Heart left ventricle (tissue), 16 donors: ENCODE measurements around the gene MATN1. TPM values are rescaled to one million over a fixed set of nuclear protein-coding genes. Genes with fewer than 3 reads are reported as not detected.
A peak's percentile ranks its signal among the peaks of the same experiment; 100 is the strongest.

ENCODE experiments used
- ATAC-seq, 4 donors: fragments of 200-7000 bp; cut with Tn5 transposase; one replicate each; pipeline ENCODE4 v1.9.1; 2020 to 2022; ENCODE audit warnings: moderate library complexity in 4 of 4, mild to moderate bottlenecking in 3 of 4, moderate number of reproducible peaks in 1 of 4
- DNase-seq, 5 donors: peaks; one replicate each; pipeline ENCODE4 v3.0.0-alpha.2; 2020
- H3K27ac ChIP-seq, 12 donors: fragments of 200-600 bp; sonication (generic) in 4 of 12; one replicate each; pipeline versions ENCODE4 v1.5.0 to v1.8.0; 2016 to 2022; ENCODE audit warnings: mild to moderate bottlenecking in 2 of 12
- H3K27me3 ChIP-seq, 9 donors: fragments of 200-600 bp; sonication (generic) in 2 of 9; one replicate each; pipeline versions ENCODE4 v1.5.1 to v1.8.0; 2016 to 2022; ENCODE audit warnings: mild to moderate bottlenecking in 3 of 9
- H3K36me3 ChIP-seq, 9 donors: fragments of 200-600 bp; sonication (generic) in 2 of 9; one replicate each; pipeline versions ENCODE4 v1.5.0 to v1.8.0; 2018 to 2022; ENCODE audit warnings: mild to moderate bottlenecking in 2 of 9
- H3K4me1 ChIP-seq, 12 donors: fragments of 200-600 bp; sonication (generic) in 4 of 12; one replicate each; pipeline versions ENCODE4 v1.5.0 to v1.8.0; 2016 to 2022; ENCODE audit warnings: mild to moderate bottlenecking in 3 of 12
- H3K4me3 ChIP-seq, 12 donors: fragments of 200-600 bp; sonication (generic) in 4 of 12; one replicate each; pipeline versions ENCODE4 v1.5.0 to v1.8.0; 2017 to 2022; ENCODE audit warnings: mild to moderate bottlenecking in 9 of 12, moderate library complexity in 4 of 12
- H3K9me3 ChIP-seq, 12 donors: fragments of 200-600 bp; sonication (generic) in 4 of 12; one replicate each; pipeline versions ENCODE4 v1.5.0 to v1.8.0; 2016 to 2022; ENCODE audit warnings: mild to moderate bottlenecking in 1 of 12
- POLR2A ChIP-seq, 2 donors: fragments of 450-650 bp; IDR thresholded peaks; one replicate each; pipeline ENCODE4 v1.6.1; 2017; ENCODE audit warnings: antibody characterized with exemption in 2 of 2, mild to moderate bottlenecking in 2 of 2, moderate library complexity in 2 of 2
- WGBS, 4 donors: extraction: QIAGEN DNeasy Blood & Tissue Kit in 2 of 4; methylation state at CpG; one replicate each; pipeline versions ENCODE4 v1.1.5 to v1.1.7; 2013 to 2018; 5-methylcytosine and 5-hydroxymethylcytosine counted together
- intact Hi-C, 10 donors: fragments of 100-400 bp; cut with DNase I; formaldehyde crosslinking; loops; one replicate each; pipeline versions ENCODE4 v1.11.1 to v1.14.2; 2022
- polyA plus RNA-seq, 2 donors: library from polyadenylated mRNA; stranded (reverse); fragments of 200-250 nt; gene quantifications; one replicate each; pipeline ENCODE4 v1.2.3, GENCODE V29; 2013
- total RNA-seq, 9 donors: library from RNA; depleted of rRNA in 2 of 9; stranded (reverse); fragments of >200 nt in 2 of 9; fragmentation: NEBNext Ultra II Directional in 3 of 9; extraction: Animal tissue kit (Norgen Biotek cat#: 25700) in 3 of 9; gene quantifications; one replicate each; pipeline versions ENCODE4 v1.1.0 to v1.2.4, GENCODE V29; 2016 to 2023
- TF ChIP-seq, protein P1 (sequence below), 12 donors: fragments of 200-600 bp; sonication (generic) in 4 of 12; IDR thresholded peaks; one replicate each; pipeline versions ENCODE4 v1.5.0 to v1.8.0; 2018 to 2022; ENCODE audit warnings: antibody characterized with exemption in 12 of 12, mild to moderate bottlenecking in 5 of 12
- donor health status: ischemic (EF 13 %, LVEDD 7.1; RV severe dilation, severe dysfunction).
- donor health status: healthy with polysubstance abuse.
- donor health status: DM: no; HTN: yes; CAD: no.
- donor health status: DM: no; HTN: no; CAD: no.
- donor health status: ischemic (EF 25% LVEDD 6.9; RV normal size, moderate dysfunction).
- donor health status: ischemic (EF 25% LVEDD 5.7; RV mildly dilated, moderate dysfunction).
- donor health status: healthy.
- donor health status: DM: yes; HTN: yes; CAD: no.
- donor health status: ischemic (EF 35%, LVEDD 5.7; RV mildly dilated, moderate dysfunction).
- donor health status: nonischemic (EF 11% LVEDD 7.7; RV severe dilation, severe dysfunction).
- donor health status: DM: yes; HTN: yes; CAD: no.
- donor health status: PGD.
- donor health status: ischemic (EF 29% LVEDD 5.4; RV normal size, mild dysfunction).
- donor health status: nonischemic (EF 23%, LVEDD 6.1; RV moderate dilation, normal function).

Gene MATN1
- total and polyA plus RNA-seq, 11 donors = 0.67 TPM; not detected in 10

DNA sequence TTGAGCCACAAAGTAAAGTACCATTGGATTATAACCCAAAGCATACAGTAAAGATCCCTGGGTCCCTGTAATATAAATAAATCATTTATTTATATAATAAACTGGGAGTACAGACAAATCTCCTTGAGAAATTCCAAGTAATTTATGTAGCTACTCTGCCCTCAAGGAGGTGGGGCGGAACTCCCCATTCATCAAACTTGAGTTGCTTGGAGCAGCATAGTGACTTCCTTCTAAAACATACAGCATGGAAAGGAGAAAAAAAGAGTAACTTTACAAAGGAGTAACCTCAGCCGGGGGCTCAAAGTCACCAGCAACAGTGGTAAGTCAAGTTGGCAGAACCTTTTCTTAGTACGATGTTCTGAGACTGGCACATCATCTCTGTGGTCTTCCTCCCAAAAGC, 29.7 kb upstream of the MATN1 start:
- no peak for TF ChIP-seq POLR2A (IDR thresholded peaks at IDR 0.05)
- Histone ChIP-seq H3K27ac (peak overlapping the region in 1 of 12 donors; percentile 95), H3K36me3 (peaks cover 0 to 32% (median 0%) of the 10 kb centered on the region in 9 donors), H3K4me3 (peak overlapping the region in 1 of 12 donors; percentile 64), H3K27me3 (peaks cover 0 to 27% (median 0%) of the 10 kb centered on the region in 9 donors), H3K4me1 (peaks cover 0 to 90% (median 12%) of the 10 kb centered on the region in 12 donors), H3K9me3 (no peaks in the 10 kb centered on the region)
- intact Hi-C loops = no loop called here
- DNase-seq (no peak), ATAC-seq (no peak)
- 78 to 87% (median 86%) methylated on average over 3 of the region's 3 CpGs for WGBS, 4 donors

DNA sequence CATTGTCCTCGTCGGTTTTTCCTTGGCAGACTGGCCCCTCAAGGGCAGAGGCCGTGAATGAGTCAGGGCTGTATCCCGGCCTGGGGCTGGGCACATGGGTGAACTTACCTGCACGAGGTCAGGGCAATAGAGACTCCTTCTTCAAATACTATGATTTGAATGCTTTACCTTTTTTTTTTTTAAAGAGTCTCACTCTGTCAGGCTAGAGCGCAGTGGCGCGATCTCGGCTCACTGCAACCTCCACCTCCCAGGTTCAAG, 29.2 kb upstream of the MATN1 start:
- 80 to 87% (median 84%) methylated on average over 9 of the region's 9 CpGs for WGBS, 4 donors
- intact Hi-C loops = no loop called here
- H3K36me3 ChIP-seq = peaks cover 0 to 32% (median 0%) of the 10 kb centered on the region in 9 donors
- TF ChIP-seq, protein P1, sequence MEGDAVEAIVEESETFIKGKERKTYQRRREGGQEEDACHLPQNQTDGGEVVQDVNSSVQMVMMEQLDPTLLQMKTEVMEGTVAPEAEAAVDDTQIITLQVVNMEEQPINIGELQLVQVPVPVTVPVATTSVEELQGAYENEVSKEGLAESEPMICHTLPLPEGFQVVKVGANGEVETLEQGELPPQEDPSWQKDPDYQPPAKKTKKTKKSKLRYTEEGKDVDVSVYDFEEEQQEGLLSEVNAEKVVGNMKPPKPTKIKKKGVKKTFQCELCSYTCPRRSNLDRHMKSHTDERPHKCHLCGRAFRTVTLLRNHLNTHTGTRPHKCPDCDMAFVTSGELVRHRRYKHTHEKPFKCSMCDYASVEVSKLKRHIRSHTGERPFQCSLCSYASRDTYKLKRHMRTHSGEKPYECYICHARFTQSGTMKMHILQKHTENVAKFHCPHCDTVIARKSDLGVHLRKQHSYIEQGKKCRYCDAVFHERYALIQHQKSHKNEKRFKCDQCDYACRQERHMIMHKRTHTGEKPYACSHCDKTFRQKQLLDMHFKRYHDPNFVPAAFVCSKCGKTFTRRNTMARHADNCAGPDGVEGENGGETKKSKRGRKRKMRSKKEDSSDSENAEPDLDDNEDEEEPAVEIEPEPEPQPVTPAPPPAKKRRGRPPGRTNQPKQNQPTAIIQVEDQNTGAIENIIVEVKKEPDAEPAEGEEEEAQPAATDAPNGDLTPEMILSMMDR (IDR thresholded peaks at IDR 0.05) = no peak
- TF ChIP-seq POLR2A (IDR thresholded peaks at IDR 0.05) = no peak
- peak overlapping the region in 1 of 12 donors; percentile 42 for H3K27ac ChIP-seq
- no peak overlapping the region for H3K4me3 ChIP-seq
- H3K4me1 ChIP-seq = peaks cover 0 to 90% (median 10%) of the 10 kb centered on the region in 12 donors
- ATAC-seq = no peak
- no peak for DNase-seq
- no peaks in the 10 kb centered on the region for H3K9me3 ChIP-seq
- peaks cover 0 to 27% (median 0%) of the 10 kb centered on the region in 9 donors for H3K27me3 ChIP-seq

DNA sequence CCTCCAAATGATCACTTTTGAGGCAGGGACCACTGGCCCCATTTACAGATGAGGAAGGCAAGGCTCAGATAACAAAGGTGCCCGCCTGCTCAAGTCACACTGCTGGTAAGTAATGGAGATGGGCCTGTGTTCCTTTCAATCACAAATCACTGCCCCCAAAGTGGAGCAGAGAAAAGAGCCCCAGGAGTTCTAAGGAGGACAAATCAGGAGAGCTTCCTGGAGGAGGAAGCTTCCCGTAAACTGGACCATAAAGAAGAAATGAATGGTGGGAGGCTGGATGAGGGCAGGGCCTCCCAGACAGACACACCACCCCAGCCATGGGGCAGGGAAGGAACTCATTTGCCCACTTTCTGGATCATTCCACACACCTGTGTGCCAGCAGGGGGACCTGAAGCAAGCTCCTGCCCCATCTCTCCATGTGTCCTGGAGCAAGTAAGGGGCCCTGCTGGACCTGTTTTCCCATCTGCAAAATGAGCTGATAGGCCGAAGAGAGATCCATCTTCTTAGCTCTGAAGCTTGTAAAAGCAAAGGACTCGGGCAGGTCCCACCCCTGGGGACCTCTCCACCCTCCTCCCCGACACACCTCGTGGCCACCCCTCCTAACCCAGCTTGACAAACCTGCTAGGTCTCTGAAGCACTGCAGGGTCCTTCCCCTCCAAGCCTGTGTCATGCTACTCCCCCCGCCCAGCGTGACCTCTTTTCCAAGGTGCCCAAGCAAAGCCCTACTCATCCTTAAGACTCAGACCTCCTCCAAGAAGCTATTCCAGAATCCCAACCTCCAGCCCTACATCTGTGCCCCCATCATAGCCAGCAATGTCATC, 28.7 kb upstream of the MATN1 start:
- ATAC-seq (no peak), DNase-seq (no peak)
- TF ChIP-seq POLR2A (IDR thresholded peaks at IDR 0.05) = no peak
- TF ChIP-seq, protein P1 (IDR thresholded peaks at IDR 0.05) = no peak
- 83 to 90% (median 88%) methylated on average over 8 of the region's 8 CpGs for whole genome bisulfite sequencing, 4 donors
- peaks cover 0 to 95% (median 6%) of the 10 kb centered on the region in 12 donors for H3K4me1 ChIP-seq
- no peak overlapping the region for H3K4me3 ChIP-seq
- peaks cover 0 to 27% (median 0%) of the 10 kb centered on the region in 9 donors for H3K27me3 ChIP-seq
- intact Hi-C loops = no loop called here
- no peaks in the 10 kb centered on the region for H3K9me3 ChIP-seq
- peaks cover 0 to 32% (median 0%) of the 10 kb centered on the region in 9 donors for H3K36me3 ChIP-seq
- H3K27ac ChIP-seq = peak overlapping the region in 1 of 12 donors; percentile 42

DNA sequence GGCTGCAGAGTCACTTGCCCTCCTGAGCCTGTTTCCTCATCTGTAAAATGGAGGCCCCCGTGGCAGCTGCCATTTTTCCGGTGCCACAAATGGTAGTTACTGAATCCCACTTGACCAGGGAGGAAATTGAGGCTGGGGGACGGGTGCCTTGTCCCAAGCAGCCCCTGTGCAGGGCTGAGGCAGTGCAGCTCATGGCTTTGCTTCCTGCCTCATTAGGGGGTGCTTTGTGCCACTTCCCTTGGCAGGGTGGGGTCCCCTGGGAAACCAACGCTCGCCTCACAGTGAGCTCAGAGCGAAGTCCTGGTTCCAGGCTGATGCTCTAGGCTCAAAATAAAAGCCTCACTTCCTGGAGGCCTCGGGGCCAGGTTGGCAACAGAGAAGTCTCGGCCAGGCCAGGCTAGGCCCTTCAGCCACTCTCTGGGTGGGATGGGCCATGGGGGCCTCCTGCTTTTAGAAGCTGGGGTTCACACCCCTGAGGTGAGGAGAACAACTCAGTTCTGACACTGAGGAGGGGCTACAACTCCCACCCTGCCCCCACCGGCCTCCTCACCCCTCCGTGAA, 27.4 kb upstream of the MATN1 start:
- no peak for TF ChIP-seq POLR2A (IDR thresholded peaks at IDR 0.05)
- TF ChIP-seq, protein P1 (IDR thresholded peaks at IDR 0.05) = no peak
- H3K4me3 ChIP-seq = no peak overlapping the region
- H3K27me3 ChIP-seq = peaks cover 0 to 27% (median 0%) of the 10 kb centered on the region in 9 donors
- intact Hi-C loops = no loop called here
- H3K4me1 ChIP-seq = peaks cover 0 to 97% (median 0%) of the 10 kb centered on the region in 12 donors
- H3K27ac ChIP-seq = peak overlapping the region in 1 of 12 donors; percentile 83
- no peak for ATAC-seq
- peaks cover 0 to 28% (median 0%) of the 10 kb centered on the region in 9 donors for H3K36me3 ChIP-seq
- 74 to 80% (median 76%) methylated on average over 10 of the region's 10 CpGs for WGBS, 4 donors
- DNase-seq = no peak
- H3K9me3 ChIP-seq = no peaks in the 10 kb centered on the region
